ENCODE results near the gene PPT1.
"Not testable (repeated sequence)": the region's sequence is repeated elsewhere in the genome, so short reads cannot be mapped to it uniquely, and the experiment has no call there.

GRCh38 chr1:40037254-40037653 is 59.8 kb downstream of the PPT1 start:
- TF ChIP-seq, protein P1, sequence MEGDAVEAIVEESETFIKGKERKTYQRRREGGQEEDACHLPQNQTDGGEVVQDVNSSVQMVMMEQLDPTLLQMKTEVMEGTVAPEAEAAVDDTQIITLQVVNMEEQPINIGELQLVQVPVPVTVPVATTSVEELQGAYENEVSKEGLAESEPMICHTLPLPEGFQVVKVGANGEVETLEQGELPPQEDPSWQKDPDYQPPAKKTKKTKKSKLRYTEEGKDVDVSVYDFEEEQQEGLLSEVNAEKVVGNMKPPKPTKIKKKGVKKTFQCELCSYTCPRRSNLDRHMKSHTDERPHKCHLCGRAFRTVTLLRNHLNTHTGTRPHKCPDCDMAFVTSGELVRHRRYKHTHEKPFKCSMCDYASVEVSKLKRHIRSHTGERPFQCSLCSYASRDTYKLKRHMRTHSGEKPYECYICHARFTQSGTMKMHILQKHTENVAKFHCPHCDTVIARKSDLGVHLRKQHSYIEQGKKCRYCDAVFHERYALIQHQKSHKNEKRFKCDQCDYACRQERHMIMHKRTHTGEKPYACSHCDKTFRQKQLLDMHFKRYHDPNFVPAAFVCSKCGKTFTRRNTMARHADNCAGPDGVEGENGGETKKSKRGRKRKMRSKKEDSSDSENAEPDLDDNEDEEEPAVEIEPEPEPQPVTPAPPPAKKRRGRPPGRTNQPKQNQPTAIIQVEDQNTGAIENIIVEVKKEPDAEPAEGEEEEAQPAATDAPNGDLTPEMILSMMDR (IDR thresholded peaks at IDR 0.05): not testable (repeated sequence)
- not testable (repeated sequence) for TF ChIP-seq POLR2A (IDR thresholded peaks at IDR 0.05)

Measured in stomach (tissue), 4 donors.